AG20443 (cell line): Measurements from ENCODE around the gene ATG3.
A peak's percentile ranks its signal among the peaks of the same experiment; 100 is the strongest.
"Not testable (repeated sequence)": the region's sequence is repeated elsewhere in the genome, so short reads cannot be mapped to it uniquely, and the experiment has no call there.

Experiments used
- DNase-seq: peaks from one replicate; pipeline ENCODE4 v3.0.0; 2012; ENCODE audit warnings: low spot score, mixed read lengths

The ATG3 gene

DNA sequence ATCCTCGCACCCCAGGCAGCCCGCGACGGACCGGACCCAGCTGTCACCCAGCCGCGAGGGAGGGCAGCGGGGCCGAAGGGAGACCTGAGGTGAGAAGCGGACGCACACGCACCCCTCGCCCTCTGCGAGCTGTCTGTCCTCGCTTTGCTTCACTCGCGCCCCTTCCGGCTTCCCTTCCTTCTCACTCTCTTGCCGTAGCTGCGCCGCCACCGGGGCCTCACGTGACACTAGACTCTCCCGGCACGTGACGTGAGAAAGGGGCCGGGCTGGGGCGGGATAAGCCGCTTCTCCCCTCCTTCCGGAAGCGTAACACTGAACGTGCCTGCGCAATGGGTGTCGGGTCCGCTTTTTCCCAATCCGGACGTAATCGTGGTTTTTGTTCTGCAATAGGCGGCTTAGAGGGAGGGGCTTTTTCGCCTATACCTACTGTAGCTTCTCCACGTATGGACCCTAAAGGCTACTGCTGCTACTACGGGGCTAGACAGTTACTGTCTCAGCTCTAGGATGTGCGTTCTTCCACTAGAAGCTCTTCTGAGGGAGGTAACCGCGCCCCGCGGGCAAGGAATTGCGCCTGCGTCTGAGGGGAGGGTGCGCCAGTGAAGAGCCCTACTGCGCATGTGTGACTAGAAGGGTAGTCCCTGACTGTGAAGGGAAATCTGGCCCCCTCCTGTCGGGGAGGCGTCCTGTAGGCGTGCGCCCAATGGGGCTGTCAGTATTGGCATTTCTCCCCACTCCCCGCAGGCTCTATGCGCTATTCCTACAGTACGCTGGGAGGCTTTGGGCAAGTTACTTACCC lies at the start of gene ATG3, which contains the start of gene SLC35A5:
Gene ATG3 (minus strand): TSS at position 229 of the 796 bp plus-strand sequence. CDS start 434 bp downstream, outside the sequence.
Gene SLC35A5 (plus strand): TSS at position 312 of the 796 bp plus-strand sequence. CDS start 1,359 bp downstream, outside the sequence.
- DNase-seq = peak; percentile 99

DNA sequence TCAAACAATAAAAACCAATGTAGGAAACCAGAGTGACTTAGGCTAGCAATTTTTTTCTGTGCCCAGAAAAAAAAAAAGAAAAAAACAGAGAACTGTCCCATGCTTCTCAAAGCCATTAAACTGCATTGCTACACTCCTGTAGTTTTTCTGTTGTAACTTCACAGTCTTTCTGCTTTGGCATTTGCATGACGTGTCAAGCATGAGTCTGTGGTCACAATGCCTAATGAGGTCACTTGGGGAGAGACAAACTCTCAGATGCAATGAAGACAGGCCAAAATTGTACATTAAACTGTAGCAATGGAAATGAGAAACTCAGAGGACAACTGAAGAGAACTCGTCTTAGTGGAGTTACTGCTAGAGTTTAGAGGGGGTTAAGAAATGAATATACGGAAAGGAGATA lies 48.4 kb upstream of the ATG3 start:
- peak; percentile 79 for DNase-seq

- no peak for DNase-seq
These were observed 46.1 kb upstream of the ATG3 start for GRCh38 chr3:112607863-112608262.

DNA sequence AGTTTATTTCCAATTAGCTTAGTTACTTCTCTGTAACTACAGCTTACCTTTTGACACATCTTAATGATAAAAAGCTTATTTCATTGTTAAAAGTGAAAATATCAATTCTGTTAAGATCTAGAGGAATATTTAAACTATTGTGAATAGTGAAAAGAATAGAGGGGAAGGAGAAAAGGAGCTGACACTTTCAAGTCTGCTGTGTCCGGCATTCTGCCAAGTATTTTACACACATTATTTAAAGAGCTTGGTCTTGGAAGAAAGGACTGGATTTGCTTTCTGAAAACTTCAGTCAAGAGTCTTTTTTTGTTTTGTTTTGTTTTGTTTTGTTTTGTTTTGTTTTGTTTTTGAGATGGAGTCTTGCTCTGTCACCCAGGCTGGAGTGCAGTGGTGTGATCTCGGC lies 44.3 kb upstream of the ATG3 start:
- no peak for DNase-seq

DNA sequence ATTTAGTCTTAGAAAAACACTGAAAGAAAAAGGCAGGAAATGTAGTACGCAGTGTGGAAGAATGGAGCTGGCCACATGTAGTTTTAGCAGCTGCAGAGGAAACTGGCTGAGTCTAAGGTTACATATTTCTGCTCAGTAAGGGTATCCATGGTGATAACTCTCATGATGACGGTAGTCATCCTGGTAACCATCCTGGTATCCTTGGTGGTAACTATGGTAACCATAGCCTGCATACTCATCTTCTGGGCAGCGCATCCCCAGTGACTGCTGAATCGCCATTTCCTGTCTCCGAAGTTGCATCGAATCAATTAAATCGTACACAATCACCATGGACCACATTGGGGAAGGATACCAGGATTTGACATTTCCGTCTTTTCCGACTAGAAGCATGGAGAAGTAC lies 43.5 kb upstream of the ATG3 start:
- peak; percentile 61 for DNase-seq

DNA sequence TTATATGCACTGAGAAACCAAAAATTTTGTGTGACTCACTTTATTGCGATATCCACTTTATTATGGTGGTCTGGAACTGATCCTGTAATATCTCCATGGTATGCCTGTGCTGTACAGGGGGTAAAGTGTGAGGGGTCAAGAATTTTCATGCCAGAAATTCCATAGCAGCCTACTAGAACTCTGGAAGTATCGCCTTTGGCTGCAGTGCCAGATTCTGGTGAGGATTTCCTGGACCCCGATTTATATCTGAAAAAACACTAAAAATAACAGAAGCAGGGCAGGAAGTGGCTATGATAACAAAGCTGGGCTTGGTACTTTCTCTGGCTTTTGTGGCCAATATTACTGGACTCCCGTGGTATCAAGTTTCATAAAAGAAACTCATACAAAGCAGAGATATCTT lies 42.8 kb upstream of the ATG3 start:
- peak; percentile 47 for DNase-seq

DNA sequence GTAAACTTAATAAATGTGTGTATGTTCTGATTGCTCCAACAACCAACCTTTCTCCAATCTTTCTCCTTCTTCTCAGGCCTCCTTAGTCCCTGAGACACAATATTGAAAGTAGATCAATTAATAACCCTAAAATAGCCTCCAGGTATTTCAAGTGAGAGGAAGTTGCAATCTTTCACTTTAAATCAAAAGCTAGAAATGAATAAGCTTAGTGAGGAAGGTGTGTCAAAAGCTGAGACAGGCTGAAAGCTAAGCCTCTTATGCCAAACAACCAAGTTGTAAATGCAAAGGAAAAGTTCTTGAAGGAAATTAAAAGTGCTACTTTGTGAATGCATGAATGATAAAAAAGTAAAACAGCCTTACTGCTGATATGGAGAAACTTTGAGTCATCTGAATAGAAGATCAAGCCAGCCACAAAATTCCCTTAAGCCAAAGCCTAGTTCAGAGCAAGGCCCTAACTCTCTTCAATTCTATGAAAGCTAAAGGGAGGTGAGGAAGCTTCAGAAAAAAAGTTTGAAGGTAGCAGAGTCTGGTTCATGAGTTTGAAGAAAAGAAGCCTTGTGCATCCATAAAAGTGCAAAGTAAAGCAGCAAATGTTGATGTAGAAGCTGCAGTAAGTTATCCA lies 40.6 kb upstream of the ATG3 start:
- no peak for DNase-seq

DNA sequence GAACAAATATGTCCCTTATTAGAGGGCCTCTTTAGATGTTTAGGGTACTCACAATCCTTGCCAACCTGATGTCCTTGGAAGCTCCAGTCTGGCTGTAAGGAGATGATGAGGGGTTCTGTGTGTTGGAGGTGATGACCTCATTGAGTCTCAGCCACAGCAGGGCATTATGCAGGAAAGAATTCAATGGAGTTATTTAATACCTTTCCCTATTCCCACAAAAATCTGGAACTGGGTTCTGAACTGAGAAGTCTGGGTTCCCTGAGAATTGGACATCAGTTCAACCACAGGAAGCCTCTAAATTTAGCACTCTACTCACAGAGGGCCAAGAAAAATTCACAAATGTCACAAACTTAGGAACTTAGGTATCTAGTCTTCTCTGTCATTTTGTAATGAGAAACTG lies 37.0 kb upstream of the ATG3 start:
- DNase-seq = no peak

DNA sequence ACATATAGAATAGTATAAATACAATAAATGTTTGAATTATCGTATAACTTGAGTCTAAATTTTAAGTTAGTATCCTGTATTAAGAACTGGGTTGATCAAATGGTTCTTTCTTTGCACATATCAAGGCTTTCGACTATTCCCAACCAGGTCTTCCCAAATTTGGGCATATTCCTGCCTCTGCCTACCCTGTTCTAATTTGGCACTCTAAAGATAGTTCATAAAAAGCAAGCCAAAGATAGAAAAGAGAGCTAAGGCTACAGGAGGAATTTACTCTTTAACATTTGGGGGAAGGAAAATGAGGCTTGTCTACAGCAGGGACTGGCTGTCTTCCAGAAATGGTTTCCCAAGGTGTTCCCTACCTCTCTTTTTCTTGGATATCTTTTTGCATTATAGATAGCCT lies 36.2 kb upstream of the ATG3 start:
- DNase-seq = no peak

DNA sequence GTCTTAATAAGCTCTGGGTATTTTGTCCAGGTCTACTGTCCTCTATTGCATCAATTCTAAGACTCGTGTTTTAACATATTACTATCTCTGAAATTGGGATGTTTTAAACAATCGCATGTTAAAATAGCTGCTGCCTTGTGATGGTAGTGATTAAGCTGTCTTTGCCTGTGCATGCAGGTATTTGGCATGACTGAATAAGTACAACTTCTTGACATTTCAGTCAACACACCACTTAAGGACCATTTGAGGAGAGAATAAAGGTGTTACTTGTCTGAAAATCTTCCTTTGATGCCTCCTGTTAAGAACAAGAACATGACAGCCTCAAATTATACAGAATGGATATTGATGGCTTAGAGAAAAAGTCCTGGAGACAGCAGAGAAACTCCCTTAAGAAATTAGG lies 33.1 kb upstream of the ATG3 start:
- DNase-seq = no peak

GRCh38 chr3:112593258-112593657 lies 31.5 kb upstream of the ATG3 start:
- no peak for DNase-seq

GRCh38 chr3:112587336-112587735 lies 25.6 kb upstream of the ATG3 start:
- DNase-seq = no peak

- no peak for DNase-seq
These were observed 24.0 kb upstream of the ATG3 start for GRCh38 chr3:112585782-112586181.

- DNase-seq = no peak
These were observed 21.3 kb upstream of the ATG3 start for GRCh38 chr3:112583105-112583504.

GRCh38 chr3:112582244-112582874 lies 20.6 kb upstream of the ATG3 start:
- DNase-seq = peak; percentile 18

DNA sequence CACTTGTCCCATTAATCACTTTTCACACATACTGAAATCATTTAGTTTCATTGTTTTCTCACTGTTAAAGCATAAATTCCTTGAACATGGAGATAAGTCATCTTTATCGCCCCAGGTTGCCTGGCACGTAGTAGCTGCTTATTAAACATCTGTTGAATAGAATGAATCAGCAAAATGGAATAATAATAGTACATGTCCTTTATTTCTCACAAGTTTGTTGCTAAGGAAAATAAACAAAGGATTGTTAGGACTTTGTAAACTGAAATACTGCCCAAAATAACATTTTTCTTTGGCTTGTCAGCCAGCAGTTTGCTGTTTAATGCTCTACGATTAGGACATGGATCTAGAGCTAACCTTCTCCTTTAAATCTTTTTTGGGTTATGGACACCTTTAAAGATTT lies 17.9 kb upstream of the ATG3 start:
- DNase-seq = peak; percentile 36

DNA sequence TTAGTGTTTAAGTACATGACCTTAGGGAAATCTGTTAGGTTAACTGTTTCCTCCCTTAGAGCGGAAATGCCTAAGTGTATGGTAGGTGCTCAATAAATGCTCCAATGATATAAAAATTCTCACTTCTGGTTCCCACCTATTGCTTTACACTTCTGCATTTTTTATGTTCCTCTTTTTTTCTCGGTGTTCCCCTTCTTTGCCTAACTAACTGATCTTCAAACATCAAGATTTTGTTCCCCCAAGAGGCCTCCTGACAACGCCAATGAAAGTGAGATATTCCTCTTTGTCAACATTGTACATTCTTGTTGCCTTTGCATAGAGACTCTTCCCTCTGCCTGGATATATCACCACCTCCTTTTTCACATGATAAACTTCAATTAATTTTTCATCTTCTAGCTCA lies 17.5 kb upstream of the ATG3 start:
- DNase-seq = no peak

- DNase-seq = no peak
These were observed 10.9 kb upstream of the ATG3 start for GRCh38 chr3:112572701-112573100.

DNA sequence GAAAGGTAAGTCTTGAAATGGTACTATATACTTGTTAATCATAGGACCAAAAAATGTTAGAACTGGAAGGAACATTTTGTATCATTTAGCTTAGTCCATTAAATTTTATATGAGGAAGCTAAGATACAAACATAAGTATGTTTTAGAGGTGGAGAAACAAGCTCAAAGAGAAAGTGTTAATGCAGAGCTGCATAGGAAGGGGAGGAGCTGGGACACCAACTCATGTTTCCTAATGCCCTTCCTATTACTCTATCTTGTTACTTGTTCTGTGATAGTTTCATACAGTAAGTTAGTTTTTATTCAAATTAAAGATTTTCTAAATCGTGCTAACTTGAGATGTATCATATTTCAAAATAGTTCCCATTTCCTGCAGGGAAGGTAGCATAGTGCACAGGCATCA lies 7.5 kb upstream of the ATG3 start:
- DNase-seq = no peak

GRCh38 chr3:112568642-112569041 lies 6.9 kb upstream of the ATG3 start:
- DNase-seq = peak; percentile 18

DNA sequence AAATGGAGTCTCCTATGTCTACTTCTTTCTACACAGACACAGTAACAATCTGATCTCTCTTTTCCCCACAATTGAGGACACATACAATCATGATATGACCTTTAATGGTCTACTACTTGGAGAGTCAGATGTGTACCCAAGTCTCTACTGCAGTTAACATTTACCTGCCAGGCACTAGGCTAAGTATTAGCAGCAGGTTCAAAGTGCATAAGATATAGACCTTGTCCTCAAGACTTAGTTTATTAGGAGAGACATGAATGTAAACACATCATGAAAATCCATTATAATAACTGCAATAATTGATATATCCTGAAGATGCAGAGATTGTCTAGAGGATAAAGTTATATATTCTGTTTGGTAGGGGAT lies 3.2 kb upstream of the ATG3 start:
- no peak for DNase-seq

DNA sequence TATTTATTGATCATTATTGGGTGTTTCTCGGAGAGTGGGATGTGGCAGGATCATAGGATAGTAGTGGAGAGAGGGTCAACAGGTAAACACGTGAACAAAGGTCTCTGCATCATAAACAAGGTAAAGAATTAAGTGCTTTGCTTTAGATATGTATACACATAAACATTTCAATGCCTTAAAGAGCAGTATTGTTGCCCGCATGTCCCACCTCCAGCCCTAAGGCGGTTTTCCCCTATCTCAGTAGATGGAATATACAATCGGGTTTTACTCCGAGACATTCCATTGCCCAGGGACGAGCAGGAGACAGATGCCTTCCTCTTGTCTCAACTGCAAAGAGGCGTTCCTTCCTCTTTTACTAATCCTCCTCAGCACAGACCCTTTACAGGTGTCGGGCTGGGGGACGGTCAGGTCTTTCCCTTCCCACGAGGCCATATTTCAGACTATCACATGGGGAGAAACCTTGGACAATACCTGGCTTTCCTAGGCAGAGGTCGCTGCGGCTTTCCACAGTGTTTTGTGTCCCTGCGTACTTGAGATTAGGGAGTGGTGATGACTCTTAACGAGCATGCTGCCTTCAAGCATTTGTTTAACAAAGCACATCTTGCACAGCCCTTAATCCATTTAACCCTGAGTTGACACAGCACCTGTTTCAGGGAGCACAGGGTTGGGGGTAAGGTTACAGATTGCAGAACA lies 2.6 kb upstream of the ATG3 start:
- DNase-seq = not testable (repeated sequence)

GRCh38 chr3:112561484-112561733 lies 353 bp downstream of the ATG3 start:
- peak; percentile 69 for DNase-seq
